H1 (cell line): ENCODE measurements around the gene MYBL2. TPM values are rescaled to one million over a fixed set of nuclear protein-coding genes. Genes with fewer than 3 reads are reported as not detected.

Experiments used
- HDAC2 ChIP-seq, 2 experiments: fragments of 300-600 bp in 1 of 2; sonication (generic) in 1 of 2; IDR thresholded peaks; 2 replicates each; pipeline ENCODE4 v1.6.1; 2011 to 2012; ENCODE audit warnings: low read depth in 2 of 2, low read length in 2 of 2, mild to moderate bottlenecking in 2 of 2, moderate library complexity in 2 of 2, borderline replicate concordance in 1 of 2, inconsistent platforms in 1 of 2
- polyA plus RNA-seq, 7 experiments: library from polyadenylated mRNA; depleted of rRNA in 3 of 7; stranded (reverse) in 5 of 7; unstranded in 2 of 7; fragments of >200 nt in 5 of 7; fragments of 200-250 nt in 2 of 7; gene quantifications; 1 replicate in 5 of 7; 2 replicates in 1 of 7; 4 replicates in 1 of 7; pipeline versions ENCODE4 v1.2.1 to v1.2.3, GENCODE V29; 2011 to 2013; ENCODE audit warnings: missing spikeins in 2 of 7, mixed read lengths in 2 of 7
- total RNA-seq: library from RNA; stranded (reverse); fragmentation: NEBNext Ultra II Directional; extraction: Animal tissue kit (Norgen Biotek cat#: 25700); gene quantifications from 2 replicates; pipeline ENCODE4 v1.2.1, GENCODE V29; 2021

Gene MYBL2
- total and polyA plus RNA-seq, 2 of the 8 experiments (the other 6 are each of a cell fraction or from before 2014, with no cell fraction given), result 75.3 to 207 TPM

DNA sequence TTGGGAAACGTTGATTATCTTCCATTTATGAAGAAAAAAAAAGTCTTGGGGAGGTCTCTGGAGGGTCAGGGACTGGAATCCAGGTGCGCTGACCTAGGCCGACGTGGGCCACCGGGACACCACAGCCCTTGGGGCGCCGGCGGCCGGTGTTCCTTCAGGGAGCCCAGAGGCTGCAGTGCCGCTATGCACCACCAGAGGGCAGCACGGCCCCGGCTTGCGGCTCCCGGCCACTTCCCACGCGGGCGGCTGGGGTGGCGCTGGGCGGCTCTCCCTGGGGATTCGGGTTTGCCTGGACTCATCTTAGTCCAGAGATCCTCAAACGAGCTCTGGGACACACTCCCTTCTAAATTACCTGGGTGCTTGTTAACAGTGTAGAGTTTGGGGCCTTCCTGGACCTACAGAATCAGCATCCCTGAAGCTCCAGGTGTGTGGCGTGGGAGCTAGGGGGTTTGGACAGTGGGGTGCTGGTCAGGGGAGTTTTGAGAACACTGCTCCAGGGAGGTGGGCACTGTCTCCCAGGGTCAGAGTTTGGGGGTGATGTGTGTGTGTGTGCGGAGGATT, 82.9 kb downstream of the MYBL2 start (continued):
- no peak for TF ChIP-seq HDAC2 (IDR thresholded peaks at IDR 0.05; ENCODE audit: borderline replicate concordance in 1 of 2, low read depth in 2 of 2, low read length in 2 of 2)
- TF ChIP-seq, all 59 proteins: peak for 5
